ENCODE results near the gene MPP3.

MPP3 gene

GRCh38 chr17:43830510-43831140 lies 2.3 kb downstream of the MPP3 start:
- DNase-seq: no peak

- no peak for DNase-seq
Observed at GRCh38 chr17:43829738-43830137, 3.2 kb downstream of the MPP3 start.

- no peak for DNase-seq
Observed at GRCh38 chr17:43827596-43827995, 5.3 kb downstream of the MPP3 start.

GRCh38 chr17:43826206-43826605 lies 6.7 kb downstream of the MPP3 start:
- no peak for DNase-seq

GRCh38 chr17:43825567-43825966 lies 7.4 kb downstream of the MPP3 start:
- DNase-seq: no peak

GRCh38 chr17:43823350-43824084 lies 9.4 kb downstream of the MPP3 start:
- DNase-seq: no peak

GRCh38 chr17:43822570-43823190 lies 10.3 kb downstream of the MPP3 start:
- DNase-seq: no peak

GRCh38 chr17:43820759-43821158 lies 12.2 kb downstream of the MPP3 start:
- DNase-seq: no peak

- DNase-seq: no peak
Observed at GRCh38 chr17:43818966-43819365, 14.0 kb downstream of the MPP3 start.

- DNase-seq: no peak
Observed at GRCh38 chr17:43817826-43818225, 15.1 kb downstream of the MPP3 start.

- DNase-seq: no peak
Observed at GRCh38 chr17:43816336-43817320, 16.3 kb downstream of the MPP3 start.

GRCh38 chr17:43814714-43815113 lies 18.2 kb downstream of the MPP3 start:
- peak; percentile 26 for DNase-seq

GRCh38 chr17:43814026-43814425 lies 18.9 kb downstream of the MPP3 start:
- no peak for DNase-seq

GRCh38 chr17:43813386-43813785 lies 19.6 kb downstream of the MPP3 start:
- no peak for DNase-seq

GRCh38 chr17:43812396-43813265 lies 20.3 kb downstream of the MPP3 start:
- DNase-seq: no peak

- no peak for DNase-seq
Observed at GRCh38 chr17:43810823-43811222, 22.1 kb downstream of the MPP3 start.

GRCh38 chr17:43810226-43810715 lies 22.7 kb downstream of the MPP3 start:
- no peak for DNase-seq

- no peak for DNase-seq
Observed at GRCh38 chr17:43809121-43809520, 23.8 kb downstream of the MPP3 start.

GRCh38 chr17:43808076-43808475 lies 24.9 kb downstream of the MPP3 start:
- no peak for DNase-seq

GRCh38 chr17:43805117-43805516 lies 27.8 kb downstream of the MPP3 start:
- DNase-seq: no peak

GRCh38 chr17:43803758-43804157 lies 29.2 kb downstream of the MPP3 start:
- DNase-seq: no peak

GRCh38 chr17:43801844-43802243 lies 31.1 kb downstream of the MPP3 start:
- DNase-seq: no peak
